GM15510 (cell line): ENCODE results near the gene ARFGEF3.

Experiments
- POLR2A ChIP-seq: IDR thresholded peaks from 3 replicates; pipeline ENCODE4 v1.6.1; 2011; ENCODE audit warnings: borderline replicate concordance; ENCODE audit not compliant: insufficient read length; ENCODE audit errors: extremely low read depth

The ARFGEF3 gene

DNA sequence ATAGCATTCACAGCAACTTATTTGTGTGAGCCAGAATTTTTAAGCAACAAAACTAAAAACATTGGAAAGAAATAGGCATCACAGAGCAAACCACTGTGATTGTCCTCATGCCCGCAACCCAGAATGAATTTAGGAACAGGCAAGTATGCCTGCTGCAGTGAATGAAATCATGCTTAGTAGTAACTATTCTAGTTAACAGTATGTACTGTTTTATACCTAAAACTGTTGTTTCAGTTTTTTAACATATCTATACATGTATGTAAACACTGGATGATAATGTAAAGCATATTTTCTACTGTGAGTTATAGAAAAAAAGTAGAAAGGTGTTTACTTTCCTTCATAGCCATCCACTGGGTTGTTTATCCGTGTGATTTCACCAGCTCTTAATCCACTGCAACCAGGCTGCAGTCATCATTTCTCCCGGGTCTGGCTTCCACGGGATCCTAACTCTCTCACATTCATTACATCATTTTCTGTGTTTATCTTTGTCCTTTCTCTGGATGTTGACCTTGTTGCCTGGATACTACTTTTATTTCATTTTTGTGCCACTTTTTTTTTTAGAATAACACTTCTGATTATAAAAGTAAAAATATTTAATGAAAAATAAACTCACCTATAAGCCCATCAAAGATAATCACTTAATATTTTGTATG is 3.6 kb upstream of the ARFGEF3 start:
- no peak for TF ChIP-seq POLR2A

DNA sequence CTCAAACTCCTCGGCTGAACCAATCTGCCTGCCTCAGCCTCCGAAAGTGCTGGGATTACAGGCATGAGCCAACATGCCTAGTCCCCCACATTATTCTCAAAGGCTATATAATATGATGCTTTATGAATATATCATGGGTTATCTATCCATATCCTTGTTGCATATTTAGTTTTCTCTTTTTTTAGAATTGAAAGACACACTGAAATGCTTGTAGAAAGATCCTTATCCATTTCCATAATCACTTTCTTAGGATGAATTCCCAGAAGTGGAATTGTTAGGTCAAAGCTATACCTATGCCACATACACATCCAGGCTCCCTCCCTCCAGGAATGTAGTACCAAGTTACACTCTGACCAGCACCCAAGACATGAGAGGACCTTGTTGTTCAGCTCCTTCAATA is 2.5 kb upstream of the ARFGEF3 start:
- no peak for TF ChIP-seq POLR2A

DNA sequence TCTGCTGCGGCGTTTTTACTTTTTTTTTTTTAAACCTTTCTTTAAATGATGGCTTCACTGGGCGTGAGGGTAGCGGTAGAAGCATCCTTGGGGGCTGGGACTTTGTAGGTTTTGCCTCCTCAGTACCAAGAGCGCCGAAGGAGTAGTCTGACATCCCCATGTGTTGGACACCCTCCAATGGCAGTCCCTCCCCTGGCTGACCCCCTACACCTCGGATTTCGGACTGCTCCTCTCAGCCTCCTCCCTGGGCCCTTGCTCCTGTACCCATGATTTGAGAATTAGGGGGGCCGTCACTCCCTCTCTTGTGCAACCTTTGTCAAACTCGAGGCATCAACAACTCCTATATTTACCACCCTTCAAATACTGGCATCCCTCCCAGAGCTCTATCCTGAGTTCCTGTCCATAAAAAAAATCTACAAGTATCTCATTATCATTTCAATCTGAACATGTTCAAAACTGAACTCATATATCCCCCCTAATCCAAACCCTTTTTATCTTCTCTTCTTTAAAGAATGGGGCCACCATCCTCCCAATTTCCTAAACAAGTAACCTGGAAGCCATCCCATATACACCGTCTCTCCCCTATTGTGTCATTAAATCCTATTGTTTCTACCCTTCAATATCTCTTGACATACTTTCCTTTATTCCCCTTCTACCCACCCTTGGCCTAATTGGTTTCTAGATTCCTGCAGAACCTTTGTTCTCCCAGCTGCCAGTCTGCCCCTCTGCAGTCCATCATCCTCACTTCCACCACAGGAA is 1.2 kb upstream of the ARFGEF3 start:
- no peak for TF ChIP-seq POLR2A

DNA sequence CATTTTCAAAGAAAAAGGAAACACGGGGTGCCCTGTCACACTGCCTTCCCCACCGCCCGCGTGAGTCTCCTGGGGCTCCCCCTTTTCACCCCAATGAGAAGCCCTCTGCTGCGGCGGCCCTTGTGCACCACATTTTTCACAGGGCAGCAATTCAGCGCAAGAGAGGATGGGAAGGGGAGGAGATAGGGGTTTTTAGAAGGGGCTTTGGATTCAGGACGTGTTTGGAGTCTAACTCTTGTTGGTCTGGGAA is 726 bp upstream of the ARFGEF3 start:
- TF ChIP-seq POLR2A = no peak

DNA sequence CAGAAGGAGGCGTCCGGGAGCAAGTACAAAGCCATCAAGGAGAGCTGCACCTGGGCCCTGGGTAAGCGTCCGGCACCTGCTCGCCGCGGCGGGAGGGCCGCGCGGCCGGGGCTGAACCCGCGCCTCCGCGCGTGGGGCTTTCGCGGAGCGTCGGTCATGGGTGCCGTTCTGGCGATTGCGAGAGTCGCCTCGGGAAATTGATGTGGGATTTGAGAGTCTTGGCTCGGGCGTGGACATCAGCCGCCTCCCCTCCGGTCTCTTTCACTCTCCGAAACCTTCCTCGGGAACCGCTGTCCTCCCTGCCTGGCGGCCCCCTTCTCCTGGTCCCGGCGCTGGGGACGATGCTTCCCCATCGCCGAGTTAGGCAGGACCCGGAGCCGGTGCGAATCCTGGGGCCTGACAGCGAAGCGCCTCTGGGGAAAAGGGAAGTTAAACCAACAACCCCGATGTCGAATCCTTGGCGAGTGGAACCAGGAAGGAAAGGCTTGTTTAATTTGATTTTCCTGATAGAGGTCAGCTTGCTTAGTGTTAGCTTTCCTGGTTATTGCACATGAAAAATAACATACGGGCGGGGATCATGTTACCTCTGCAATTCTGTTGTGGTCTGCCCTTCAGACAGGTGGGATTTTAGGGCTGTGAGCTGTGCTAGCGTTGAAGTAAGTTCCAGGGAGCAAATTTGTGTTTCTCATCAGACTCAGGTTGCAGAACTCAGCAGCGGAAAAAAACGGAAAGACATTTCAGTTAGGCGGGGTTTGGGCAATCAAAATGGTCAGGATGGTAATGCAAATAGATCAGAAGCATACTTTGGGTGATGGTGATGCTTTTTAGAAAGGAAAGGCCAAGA is 594 bp downstream of the ARFGEF3 start:
- no peak for TF ChIP-seq POLR2A

DNA sequence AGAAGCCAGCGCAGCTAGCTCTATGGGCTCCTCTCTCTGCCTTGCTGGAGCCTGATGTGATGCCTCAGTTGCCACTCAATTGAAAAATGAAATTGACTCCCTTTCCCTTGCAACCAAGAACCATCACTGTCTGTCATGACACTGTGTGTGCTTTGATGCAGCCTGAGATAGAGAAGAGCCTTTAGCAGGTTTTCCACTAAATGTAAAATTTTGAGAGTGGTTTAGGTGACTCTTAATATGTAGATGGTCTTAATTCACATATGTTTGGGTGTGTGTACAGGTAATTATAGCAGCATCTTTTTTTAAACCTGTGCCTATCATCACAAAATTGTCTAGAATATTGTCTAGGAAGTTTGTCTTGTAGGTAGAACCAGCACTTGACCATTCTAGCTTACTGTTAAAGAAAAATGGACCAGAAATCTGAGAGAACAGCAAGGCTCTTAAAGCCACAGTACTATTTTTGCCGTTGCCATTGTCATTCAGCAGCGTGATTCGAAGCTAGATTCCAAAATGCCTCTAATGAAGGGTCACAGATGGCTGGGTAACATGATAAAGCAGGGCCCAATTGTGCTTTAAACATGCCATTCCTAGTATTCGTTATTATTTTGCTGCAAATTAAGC is 1.3 kb downstream of the ARFGEF3 start:
- no peak for TF ChIP-seq POLR2A

DNA sequence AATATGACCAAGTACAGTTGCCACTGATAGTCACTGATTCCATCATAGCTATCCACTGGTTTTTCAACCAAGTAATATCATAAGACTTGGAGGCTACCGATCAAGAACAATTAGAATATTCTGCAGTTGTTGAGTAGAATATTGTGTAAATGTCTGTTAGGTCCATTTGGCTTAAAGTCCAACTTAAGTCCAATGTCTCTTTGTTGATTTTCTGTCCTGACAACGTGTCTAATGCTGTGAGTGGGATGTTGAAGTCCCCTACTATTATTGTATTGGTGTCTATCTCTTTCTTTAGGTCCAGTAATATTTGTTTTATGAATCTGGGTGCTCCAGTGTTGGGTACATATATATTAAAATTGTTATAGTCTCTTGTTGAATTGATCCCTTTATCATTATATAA is 13.9 kb downstream of the ARFGEF3 start:
- TF ChIP-seq POLR2A = no peak

DNA sequence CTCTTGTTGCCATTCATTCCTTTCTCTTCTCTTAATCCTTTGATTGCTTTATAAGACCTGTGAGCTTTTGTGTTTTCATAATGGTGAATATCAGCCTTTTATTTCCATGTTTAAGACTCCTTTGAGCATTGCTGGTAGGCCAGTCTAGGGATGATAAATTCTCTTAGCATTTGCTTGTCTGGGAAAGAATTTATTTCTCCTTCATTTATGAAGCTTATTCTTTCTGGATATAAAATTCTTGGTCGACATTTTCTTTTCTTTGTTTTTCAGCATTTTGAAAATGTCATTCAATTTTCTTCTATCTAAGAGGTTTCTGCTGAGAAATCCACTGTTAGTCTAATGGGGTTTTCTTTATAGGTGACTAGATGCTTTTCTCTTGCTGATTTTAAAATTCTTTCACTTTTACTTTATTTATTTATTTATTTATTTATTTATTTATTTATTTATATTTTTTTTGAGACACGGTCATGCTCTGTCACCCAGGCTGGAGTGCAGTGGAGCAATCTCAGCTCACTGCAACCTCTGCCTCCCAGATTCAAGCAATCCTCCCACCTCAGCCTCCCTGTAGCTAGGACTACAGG is 15.0 kb downstream of the ARFGEF3 start:
- TF ChIP-seq POLR2A = no peak

DNA sequence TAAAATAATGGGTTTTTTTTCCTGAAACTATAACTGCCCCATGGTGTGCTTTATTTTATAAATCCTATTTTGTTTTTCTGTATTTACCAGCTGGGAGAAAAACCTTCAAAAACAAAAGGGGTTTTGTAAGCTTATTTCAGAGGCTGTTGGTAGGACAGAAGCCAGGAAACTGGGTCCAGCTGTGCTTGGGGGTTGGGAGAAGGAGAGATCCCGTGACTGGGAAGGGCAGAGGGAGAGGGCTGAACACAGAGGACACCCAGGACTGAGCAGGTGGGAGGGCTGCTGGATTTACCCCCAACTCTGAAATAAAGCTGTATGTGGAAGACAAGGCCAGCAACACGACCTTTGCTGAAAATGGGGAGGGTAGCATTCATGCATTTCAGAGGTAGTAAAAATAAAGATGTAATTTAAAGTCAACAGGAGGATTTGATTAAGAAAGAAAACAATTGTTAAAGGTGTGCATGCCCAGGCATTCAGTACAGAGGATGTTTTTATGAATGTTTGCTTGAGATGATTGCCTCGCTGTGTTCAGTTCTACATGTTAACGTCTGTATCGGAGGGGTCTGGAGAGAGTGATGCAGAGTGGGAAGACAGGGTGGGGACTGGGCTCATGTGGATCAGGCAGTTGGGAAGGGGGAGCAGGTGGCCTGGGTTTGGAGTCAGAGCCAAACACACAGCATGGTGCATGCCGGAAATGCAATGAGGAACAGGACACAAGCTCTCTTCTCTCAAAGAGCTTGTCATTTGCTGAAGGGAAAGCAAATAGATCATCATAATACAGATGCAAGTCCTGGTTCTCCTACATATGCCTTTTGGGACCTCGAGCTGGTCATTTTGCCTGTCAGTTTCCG is 21.4 kb downstream of the ARFGEF3 start:
- no peak for TF ChIP-seq POLR2A

DNA sequence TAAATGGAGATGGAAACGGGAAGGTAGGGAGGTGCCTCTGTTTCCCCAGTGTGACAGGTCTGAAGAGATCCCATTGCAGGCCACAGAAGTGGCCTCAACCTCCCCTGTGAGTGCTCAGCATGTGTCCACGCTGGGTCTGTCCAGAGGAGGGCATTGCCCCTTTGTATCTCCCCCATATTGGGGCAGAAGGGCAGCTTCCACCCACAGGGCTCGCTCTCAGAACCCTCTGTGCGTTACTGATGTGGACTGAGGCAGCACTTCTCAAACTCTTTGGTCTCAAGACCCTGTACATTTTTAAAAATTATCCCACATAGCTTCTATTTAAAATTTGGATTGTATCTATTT is 22.0 kb downstream of the ARFGEF3 start:
- no peak for TF ChIP-seq POLR2A

DNA sequence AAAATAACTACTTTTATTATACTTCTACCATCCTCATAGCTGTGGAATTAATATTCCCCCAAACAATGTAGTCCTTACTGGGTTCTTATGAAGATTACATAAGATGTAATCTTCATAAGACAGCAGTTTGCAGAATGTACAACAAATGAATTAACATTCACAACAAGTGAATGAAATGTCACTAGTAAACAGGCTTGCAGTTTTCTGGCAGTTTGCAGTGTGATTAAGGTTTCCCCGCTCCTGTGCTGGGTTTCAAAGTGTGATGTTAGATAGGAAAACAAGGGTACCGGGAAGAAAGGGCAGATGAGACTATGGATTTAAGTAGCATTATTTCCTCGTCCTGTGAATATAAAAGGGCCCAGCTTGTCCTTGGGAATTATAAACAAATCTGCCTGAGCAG is 22.5 kb downstream of the ARFGEF3 start:
- TF ChIP-seq POLR2A = no peak

DNA sequence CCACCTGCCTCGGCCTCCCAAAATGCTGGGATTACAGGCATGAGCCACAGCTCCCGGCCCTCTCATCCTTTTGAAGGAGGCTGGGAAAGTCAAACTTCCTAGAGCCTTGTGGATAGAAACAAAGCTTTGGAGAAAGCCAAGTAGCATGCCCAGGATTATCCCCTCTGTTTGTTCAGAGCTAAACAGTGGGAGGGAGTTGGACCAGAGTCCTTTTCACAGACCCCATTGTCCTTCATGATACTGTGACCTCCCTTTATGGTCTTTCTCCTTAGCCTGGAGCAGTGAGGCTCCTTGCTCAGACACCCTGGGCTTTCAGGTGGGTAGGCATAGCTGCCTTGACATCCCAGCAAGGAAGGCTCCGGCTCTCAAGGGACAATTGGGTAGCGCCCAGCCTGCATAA is 25.4 kb downstream of the ARFGEF3 start:
- no peak for TF ChIP-seq POLR2A

DNA sequence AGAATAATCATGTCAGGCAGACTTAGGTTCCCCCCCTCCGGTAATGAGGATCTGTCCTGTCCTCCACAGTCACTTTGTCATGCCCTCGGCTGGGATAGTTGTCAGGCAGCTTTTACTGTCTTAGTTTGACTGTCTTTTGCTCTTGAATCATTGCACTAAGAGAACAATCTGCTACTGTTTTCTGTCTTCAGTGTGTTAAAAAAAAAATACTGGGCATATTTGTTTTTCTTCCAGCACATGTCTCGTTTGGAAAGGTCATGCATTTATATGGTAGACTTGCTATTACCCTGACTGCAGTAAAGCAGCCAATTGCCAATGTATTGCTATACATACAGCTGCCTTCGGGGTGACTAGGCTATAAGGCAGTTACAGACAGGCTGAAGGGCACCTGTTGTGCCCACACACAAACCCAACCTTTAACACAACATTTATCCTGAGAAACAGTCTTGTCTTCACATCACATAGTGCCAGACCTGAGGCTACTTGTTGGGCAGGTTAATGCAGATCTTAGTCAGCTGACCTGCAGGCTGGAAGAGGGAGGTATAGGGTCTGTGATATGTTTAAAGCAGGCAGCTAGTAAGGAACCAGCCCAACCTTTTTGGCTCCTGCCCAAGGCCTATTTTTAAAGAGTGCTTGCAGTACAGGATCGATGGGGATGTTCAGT is 26.7 kb downstream of the ARFGEF3 start:
- TF ChIP-seq POLR2A = no peak

DNA sequence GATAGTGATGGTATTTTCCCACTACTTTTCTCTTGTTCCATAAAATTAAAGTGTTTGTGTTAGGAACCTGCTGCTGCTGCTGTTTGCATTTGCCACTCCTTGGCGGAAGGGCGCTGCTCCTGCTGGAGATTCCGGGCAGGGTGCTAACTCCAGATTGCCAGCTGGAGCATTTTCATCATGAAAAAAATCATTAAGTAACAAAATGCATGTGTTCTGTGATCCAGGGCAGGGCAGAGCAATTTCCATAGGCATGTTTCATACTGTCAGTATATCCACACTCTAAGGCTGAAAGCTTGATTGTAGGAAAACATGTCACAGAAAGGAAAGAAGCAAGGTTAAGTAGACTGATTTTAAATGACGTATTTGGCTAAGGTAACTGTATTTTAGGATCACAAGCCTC is 32.5 kb downstream of the ARFGEF3 start:
- no peak for TF ChIP-seq POLR2A

DNA sequence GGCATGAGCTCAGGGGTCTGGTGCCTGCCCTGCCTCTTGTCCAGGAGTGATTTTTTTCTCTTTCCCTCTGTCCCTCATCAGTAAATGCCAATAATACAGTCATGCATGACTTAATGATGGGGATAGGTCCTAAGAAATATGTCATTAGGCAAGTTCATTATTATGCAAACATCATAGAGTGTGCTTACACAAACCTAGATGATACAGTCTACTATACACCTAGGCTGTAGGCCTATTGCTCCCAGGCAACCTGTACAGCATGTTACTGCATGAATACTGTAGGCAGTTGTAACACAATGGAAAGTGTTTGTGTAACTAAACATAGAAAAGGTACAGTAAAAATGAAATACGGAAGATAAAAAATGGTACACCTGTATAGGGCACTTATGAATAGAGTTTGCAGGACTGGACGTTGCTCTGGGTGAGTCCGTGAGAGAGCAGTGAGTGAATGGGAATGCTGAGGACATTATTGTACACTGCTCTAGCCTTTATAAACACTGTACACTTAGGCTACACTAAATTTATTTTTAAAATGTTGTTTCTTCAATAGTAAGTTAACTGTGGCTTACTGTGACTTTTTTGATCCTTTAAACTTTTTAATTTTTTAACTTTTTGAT is 34.5 kb downstream of the ARFGEF3 start:
- TF ChIP-seq POLR2A = no peak
